HepG2 (cell line): ENCODE data around the gene S100A4. TPM values are rescaled to one million over a fixed set of nuclear protein-coding genes. Genes with fewer than 3 reads are reported as not detected.

Experiments used
- ATAC-seq: fragments of 200-7000 bp; cut with Tn5 transposase; 3 replicates; pipeline ENCODE4 v1.9.1; 2020; ENCODE audit warnings: mild to moderate bottlenecking, moderate library complexity
- BruUV-seq: library from RNA; stranded (reverse); fragments of 400-500 nt; replicated peaks from 2 replicates; lab custom pipeline; 2021; lab: Mats Ljungman, UMichigan
- CTCF ChIA-PET: fragments of 300-600 bp; formaldehyde crosslinking; extraction: SDS; loops from one replicate; lab custom pipeline; 2021; ENCODE audit warnings: low total read pairs, inconsistent platforms, low intra/inter-chr PET ratio; lab: Yijun Ruan, JAX
- POLR2A ChIA-PET: fragments of 350-600 bp; sonication (Branson Sonifier 250); formaldehyde crosslinking; loops from one replicate; lab custom pipeline; 2020; ENCODE audit warnings: antibody characterized with exemption, inconsistent platforms; lab: Yijun Ruan, JAX
- DNase-seq: peaks from one replicate; pipeline ENCODE4 v3.0.0-alpha.2; 2015; ENCODE audit warnings: low spot score
- FAIRE-seq: peaks from 3 replicates; lab custom pipeline; 2011; peaks lifted over from hg19 to GRCh38; lab: Jason Lieb, UNC
- H2AFZ ChIP-seq: one replicate; pipeline ENCODE4 v1.6.1; 2011; ENCODE audit warnings: low read length, inconsistent platforms
- H3K27ac ChIP-seq: fragments of 300-600 bp; 3 replicates; pipeline ENCODE4 v1.8.0; 2011; ENCODE audit warnings: mixed run types, mild to moderate bottlenecking, mixed read lengths, low read length, inconsistent platforms; ENCODE audit not compliant: insufficient read depth; ENCODE audit errors: extremely low read length
- H3K27me3 ChIP-seq, 2 experiments: fragments of 200-600 bp in 1 of 2; 2 replicates in 1 of 2; 3 replicates in 1 of 2; pipeline versions ENCODE4 v1.6.0 to v1.8.0; 2011; ENCODE audit warnings: low read length in 2 of 2, mild to moderate bottlenecking in 2 of 2, moderate library complexity in 2 of 2, inconsistent platforms in 1 of 2; ENCODE audit not compliant: insufficient read depth in 2 of 2, control insufficient read depth in 1 of 2
- H3K36me3 ChIP-seq, 2 experiments: fragments of 200-600 bp in 1 of 2; replicated peaks in 1 of 2; 2 replicates in 1 of 2; 3 replicates in 1 of 2; pipeline versions ENCODE4 v1.5.1 to v1.8.0; 2011; ENCODE audit warnings: low read length in 2 of 2, inconsistent platforms in 1 of 2; ENCODE audit not compliant: insufficient read depth in 2 of 2, control insufficient read depth in 1 of 2
- H3K4me1 ChIP-seq: 2 replicates; pipeline ENCODE4 v1.5.1; 2012; ENCODE audit warnings: low read length, inconsistent platforms; ENCODE audit not compliant: insufficient read depth
- H3K4me2 ChIP-seq: 2 replicates; pipeline ENCODE4 v1.6.0; 2011; ENCODE audit warnings: low read depth, low read length, inconsistent platforms
- H3K4me3 ChIP-seq, 3 experiments: fragments of 200-600 bp in 1 of 3; sonication (generic), shearing (Covaris generic) in 1 of 3; replicated peaks in 1 of 3; 2 replicates each; pipeline ENCODE4 v1.5.1; 2011 to 2016; ENCODE audit warnings: low read length in 3 of 3, inconsistent platforms in 2 of 3, low read depth in 2 of 3, mild to moderate bottlenecking in 2 of 3, control low read depth in 1 of 3, mixed read lengths in 1 of 3; ENCODE audit not compliant: insufficient read depth in 1 of 3
- H3K79me2 ChIP-seq: one replicate; pipeline ENCODE4 v1.6.1; 2011; ENCODE audit warnings: low read length, inconsistent platforms; ENCODE audit not compliant: insufficient read depth
- H3K9ac ChIP-seq: 2 replicates; pipeline ENCODE4 v1.6.0; 2011; ENCODE audit warnings: mild to moderate bottlenecking, low read depth, low read length, inconsistent platforms; ENCODE audit not compliant: insufficient read depth
- H3K9me3 ChIP-seq: 2 replicates; pipeline ENCODE4 v1.5.1; 2012; ENCODE audit warnings: mild to moderate bottlenecking, low read length
- H4K20me1 ChIP-seq: 2 replicates; pipeline ENCODE4 v1.6.0; 2011; ENCODE audit warnings: inconsistent platforms, mild to moderate bottlenecking, low read length, moderate library complexity; ENCODE audit not compliant: insufficient read depth
- ARNT ChIP-seq: fragments of 450-650 bp; IDR thresholded peaks from 2 replicates; pipeline ENCODE4 v1.6.1; 2017
- DMTF1 ChIP-seq: sonication (generic); formaldehyde crosslinking; IDR thresholded peaks from 2 replicates; pipeline ENCODE4 v1.4.0; 2020; ENCODE audit warnings: mild to moderate bottlenecking, missing genetic modification reagents
- ELF3 ChIP-seq: IDR thresholded peaks from 2 replicates; pipeline ENCODE4 v1.6.1; 2016; ENCODE audit warnings: missing genetic modification reagents, missing compliant biosample characterization
- ETV6 ChIP-seq: sonication (generic); formaldehyde crosslinking; conservative IDR thresholded peaks from 2 replicates; pipeline ENCODE4 v1.4.0; 2020; ENCODE audit warnings: missing genetic modification reagents
- GLMP ChIP-seq: sonication (generic); formaldehyde crosslinking; IDR thresholded peaks from 2 replicates; pipeline ENCODE4 v1.9.0; 2021; ENCODE audit warnings: missing genetic modification reagents, mild to moderate bottlenecking, borderline replicate concordance
- GZF1 ChIP-seq: sonication (generic); formaldehyde crosslinking; IDR thresholded peaks from 2 replicates; pipeline ENCODE4 v1.5.1; 2020; ENCODE audit warnings: mild to moderate bottlenecking, missing genetic modification reagents
- IRF9 ChIP-seq: sonication (generic); formaldehyde crosslinking; IDR thresholded peaks from 2 replicates; pipeline ENCODE4 v1.8.0; 2022; ENCODE audit warnings: missing genetic modification reagents, mild to moderate bottlenecking, borderline replicate concordance
- KLF15 ChIP-seq: sonication (generic); formaldehyde crosslinking; IDR thresholded peaks from 2 replicates; pipeline ENCODE4 v1.8.1; 2023; ENCODE audit warnings: borderline replicate concordance, mild to moderate bottlenecking, inconsistent platforms, missing genetic modification reagents, mixed read lengths
- RBM22 ChIP-seq: fragments of 200-400 bp; formaldehyde crosslinking; optimal IDR thresholded peaks from 2 replicates; pipeline ENCODE3; 2017; ENCODE audit warnings: mild to moderate bottlenecking, low read length, moderate library complexity
- SOX5 ChIP-seq: IDR thresholded peaks from 2 replicates; pipeline ENCODE4 v1.6.1; 2016; ENCODE audit warnings: borderline replicate concordance
- TARDBP ChIP-seq: sonication (generic); formaldehyde crosslinking; IDR thresholded peaks from 2 replicates; pipeline ENCODE4 v1.8.0; 2022; ENCODE audit warnings: mild to moderate bottlenecking, missing genetic modification reagents
- ZBTB37 ChIP-seq: sonication (generic); formaldehyde crosslinking; IDR thresholded peaks from 2 replicates; pipeline ENCODE4 v1.4.0; 2020; ENCODE audit warnings: mild to moderate bottlenecking, missing genetic modification reagents
- ZIK1 ChIP-seq: sonication (generic); formaldehyde crosslinking; IDR thresholded peaks from 2 replicates; pipeline ENCODE4 v1.5.0; 2020; ENCODE audit warnings: mild to moderate bottlenecking, low read depth, missing genetic modification reagents, borderline replicate concordance
- ZNF350 ChIP-seq: sonication (generic); formaldehyde crosslinking; IDR thresholded peaks from 2 replicates; pipeline ENCODE4 v1.4.0; 2020; ENCODE audit warnings: mild to moderate bottlenecking, low read depth, missing genetic modification reagents, borderline replicate concordance
- whole genome bisulfite sequencing: methylation state at CpG from one replicate; pipeline ENCODE4 v1.1.6; 2017; ENCODE audit warnings: low lambda C conversion rate; 5-methylcytosine and 5-hydroxymethylcytosine counted together
- in situ Hi-C: cut with HindIII; loops from 2 replicates; pipeline ENCODE4 v1.10.0; 2017; ENCODE audit warnings: low pct_unique_long_range_greater_than_20kb; ENCODE audit not compliant: extremely low pct_ligation_motif_present
- intact Hi-C: fragments of 100-400 bp; cut with micrococcal nuclease; formaldehyde crosslinking; loops from one replicate; pipeline ENCODE4 v1.10.0; 2022; ENCODE audit not compliant: unreplicated experiment
- polyA plus RNA-seq, 8 experiments: library from polyadenylated mRNA; depleted of rRNA in 3 of 8; stranded (reverse) in 7 of 8; unstranded in 1 of 8; fragments of >200 nt; fragmentation: Illumina TruSeq in 4 of 8; extraction: Trizol in 4 of 8; gene quantifications; 2 replicates each; pipeline versions ENCODE4 v1.2.1 to v1.2.3, GENCODE V29; 2011 to 2016; ENCODE audit warnings: low read depth in 4 of 8, missing spikeins in 1 of 8, mixed read lengths in 1 of 8; ENCODE audit not compliant: insufficient read depth in 1 of 8
- total RNA-seq, 5 experiments: library from RNA; depleted of rRNA; stranded (reverse); fragments of >200 nt; fragmentation: Illumina TruSeq; extraction: Trizol; gene quantifications; 2 replicates each; pipeline ENCODE4 v1.2.3, GENCODE V29; 2016; ENCODE audit warnings: low read depth in 1 of 5

Gene S100A4
- total and polyA plus RNA-seq, 2 of the 13 experiments (the other 11 are each of a cell fraction or from before 2014, with no cell fraction given) = 12.9 to 20.2 TPM

- no peak for FAIRE-seq
- in situ Hi-C loops = no loop called here
- WGBS = 74% methylated on average over 3 of the region's 4 CpGs
Measured at GRCh38 chr1:153520818-153521476, 24.7 kb downstream of the S100A4 start.

More at GRCh38 chr1:153520818-153521476, 24.7 kb downstream of the S100A4 start:
- POLR2A ChIA-PET = interaction anchor here (1.3 to 1.7 kb wide), 2 partner anchors 51 to 113 kb away, joined by 3 to 4 read pairs; partner anchors contain the start of gene CHTOP
- CTCF ChIA-PET = no interaction called here
- H3K36me3 ChIP-seq = no peaks in the 10 kb centered on the region
- H2AFZ ChIP-seq = no peak overlapping the region
- no peaks in the 10 kb centered on the region for H3K79me2 ChIP-seq
- no peaks in the 10 kb centered on the region for H4K20me1 ChIP-seq
- intact Hi-C loops = no loop called here
- no peak overlapping the region for H3K4me2 ChIP-seq
- H3K9me3 ChIP-seq = no peaks in the 10 kb centered on the region
- no peak for DNase-seq
- H3K9ac ChIP-seq = no peak overlapping the region
- no peak overlapping the region for H3K4me3 ChIP-seq
- peaks cover 9% of the 10 kb centered on the region for H3K4me1 ChIP-seq
- TF ChIP-seq ZBTB37 (CRISPR knock-in tag) (no peak), ELF3 (no peak), ARNT (no peak), IRF9 (CRISPR knock-in tag) (no peak), KLF15 (CRISPR knock-in tag) (no peak), TARDBP (CRISPR knock-in tag) (no peak), GLMP (CRISPR knock-in tag) (no peak), RBM22 (no peak), ZNF350 (CRISPR knock-in tag) (no peak), DMTF1 (CRISPR knock-in tag) (no peak), SOX5 (CRISPR knock-in tag) (no peak), GZF1 (CRISPR knock-in tag) (no peak), ETV6 (CRISPR knock-in tag) (no peak), ZIK1 (CRISPR knock-in tag) (no peak)
- no peaks in the 10 kb centered on the region for H3K27me3 ChIP-seq
- no peak; the same call in 2 of the 3 replicates for ATAC-seq
- no TSS peak for BruUV-seq
- no peak overlapping the region for H3K27ac ChIP-seq
